Hematopoietic multipotent progenitor cell treated with erythropoietin and hydrocortisone succinate and interleukin-3 and kit ligand, for 15 days (in vitro differentiated cells): Measurements from ENCODE around the gene RPS26.
"Not testable (repeated sequence)": the region's sequence is repeated elsewhere in the genome, so short reads cannot be mapped to it uniquely, and the experiment has no call there.

Source experiments
- DNase-seq: peaks from one replicate; pipeline ENCODE4 v3.0.0-alpha.2; 2015; ENCODE audit warnings: low spot score

The RPS26 gene

GRCh38 chr12:56041552-56042429, at the start of gene RPS26:
Gene RPS26, plus strand, starts transcription at chr12:56041918. Its CDS starts 249 bp downstream, at chr12:56042167.
- DNase-seq, result peak; percentile 90

DNA sequence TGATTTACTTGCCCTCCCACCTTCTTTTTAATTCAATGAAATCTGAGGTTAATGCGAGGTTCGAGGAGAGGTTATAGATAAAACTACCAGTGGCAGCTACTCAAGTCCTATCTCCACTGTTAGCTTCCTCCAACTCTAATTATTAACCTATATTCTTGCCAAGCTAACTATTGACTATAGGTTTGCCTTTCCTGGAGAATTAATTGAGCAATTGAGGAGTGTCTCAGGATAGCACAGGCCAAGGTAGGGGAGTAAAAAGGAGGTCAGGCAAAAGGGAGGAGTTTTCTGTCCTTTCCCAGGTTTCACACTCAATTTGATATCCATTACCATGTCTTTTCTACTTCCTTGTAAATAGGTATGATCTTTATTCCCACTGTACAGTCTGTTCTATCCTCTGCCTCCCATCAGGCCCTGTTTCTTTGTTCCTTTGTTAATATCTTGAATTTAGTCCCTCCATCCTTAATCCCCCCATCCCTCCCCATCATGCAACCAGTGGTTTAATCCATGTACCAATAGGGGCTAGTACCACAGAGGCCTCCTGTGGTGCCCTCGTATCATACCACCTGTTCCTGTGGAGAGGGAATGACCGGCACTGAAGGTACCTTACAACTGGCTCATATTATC, 48.4 kb upstream of the RPS26 start:
- DNase-seq, result no peak

DNA sequence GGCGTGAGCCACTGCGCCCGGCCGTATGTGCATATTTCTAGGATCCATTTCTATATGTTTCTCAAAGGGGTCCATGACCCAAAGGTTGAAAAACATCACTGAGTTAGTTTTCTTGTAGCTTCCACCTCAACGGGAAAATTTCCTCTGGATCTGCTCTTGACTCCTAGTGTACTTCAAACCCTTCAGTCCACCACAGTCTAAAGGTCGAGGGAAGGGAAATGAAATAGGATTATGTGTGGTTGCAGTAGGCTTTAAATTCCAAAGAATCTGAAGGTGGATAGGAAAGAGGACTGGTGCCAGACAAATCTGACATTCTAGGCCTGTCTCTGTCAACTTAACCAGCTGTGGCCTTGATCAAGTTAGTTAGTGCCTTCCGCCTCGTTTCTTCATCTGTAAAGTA, 46.4 kb upstream of the RPS26 start:
- no peak for DNase-seq

DNA sequence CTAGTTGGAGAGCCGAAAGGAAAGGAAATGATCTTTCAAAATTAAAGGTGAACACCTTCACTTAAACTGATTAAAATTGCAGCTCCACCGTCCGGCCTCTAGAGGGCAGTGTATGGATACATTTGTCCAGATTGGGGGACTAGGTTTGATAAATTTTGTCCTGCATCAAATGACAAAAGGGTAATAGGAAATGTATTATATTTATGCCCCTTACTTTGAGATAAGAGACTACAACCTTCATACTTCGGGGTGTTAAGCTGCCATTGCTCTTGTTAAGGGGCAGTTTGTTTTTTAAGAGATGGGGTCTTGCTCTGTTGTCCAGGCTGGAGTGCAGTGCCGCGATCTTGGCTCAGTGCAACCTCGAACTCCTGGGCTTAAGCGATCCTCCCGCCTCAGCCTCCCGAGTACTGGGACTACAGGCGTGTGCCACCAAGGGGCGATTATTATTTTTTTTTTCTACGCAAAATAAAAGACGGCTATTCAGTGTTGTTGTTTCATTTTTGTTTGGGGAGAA, 45.5 kb upstream of the RPS26 start:
- DNase-seq, result peak; percentile 82

DNA sequence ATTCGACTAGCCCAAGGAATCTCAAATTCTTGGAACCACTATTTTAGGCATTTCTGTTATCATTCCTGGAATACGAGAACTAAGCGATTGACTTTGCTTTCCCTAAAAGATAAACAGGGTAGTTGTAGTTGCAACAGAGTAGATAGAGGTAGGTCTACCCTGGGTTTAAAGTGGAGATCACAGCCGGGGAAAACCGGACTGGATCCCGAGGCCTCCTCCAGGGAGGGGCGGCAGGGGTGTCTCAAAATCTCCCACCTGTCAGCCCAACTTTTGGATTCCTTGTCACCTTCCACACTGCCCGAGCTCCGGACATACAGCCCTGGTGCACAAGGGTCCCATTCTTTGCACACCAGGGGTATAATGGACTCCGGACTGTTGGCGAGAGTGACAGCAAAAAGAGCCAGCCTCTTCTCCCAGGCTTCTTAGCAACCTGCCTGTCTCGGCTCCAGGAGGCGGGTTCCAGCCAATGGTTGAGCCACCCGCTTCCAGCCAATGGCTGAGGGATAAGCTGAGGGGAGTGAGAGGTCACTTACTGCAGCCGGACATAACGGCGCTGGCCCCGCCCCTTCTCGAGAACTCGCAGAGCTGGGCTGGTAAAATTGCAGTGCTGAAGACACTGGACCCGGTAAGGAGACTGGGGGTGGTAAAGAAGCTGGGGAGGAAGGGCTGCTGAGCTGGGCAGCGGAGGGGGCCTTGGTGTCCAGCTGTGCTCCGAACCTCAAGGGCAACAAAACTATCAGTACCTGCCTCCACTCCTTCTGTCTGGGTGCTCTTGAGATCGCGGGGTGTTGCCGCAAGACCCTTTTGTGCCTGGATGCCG, 44.8 kb upstream of the RPS26 start, which contains the start of gene SUOX:
SUOX (plus strand) TSS at position 562 of the 820 bp plus-strand sequence. CDS start 4,946 bp downstream, outside the sequence.
- DNase-seq, result peak; percentile 64

- no peak for DNase-seq
Measured at GRCh38 chr12:55997535-55997859, 44.2 kb upstream of the RPS26 start.

GRCh38 chr12:55999522-55999921, 42.2 kb upstream of the RPS26 start:
- DNase-seq, result not testable (repeated sequence)

DNA sequence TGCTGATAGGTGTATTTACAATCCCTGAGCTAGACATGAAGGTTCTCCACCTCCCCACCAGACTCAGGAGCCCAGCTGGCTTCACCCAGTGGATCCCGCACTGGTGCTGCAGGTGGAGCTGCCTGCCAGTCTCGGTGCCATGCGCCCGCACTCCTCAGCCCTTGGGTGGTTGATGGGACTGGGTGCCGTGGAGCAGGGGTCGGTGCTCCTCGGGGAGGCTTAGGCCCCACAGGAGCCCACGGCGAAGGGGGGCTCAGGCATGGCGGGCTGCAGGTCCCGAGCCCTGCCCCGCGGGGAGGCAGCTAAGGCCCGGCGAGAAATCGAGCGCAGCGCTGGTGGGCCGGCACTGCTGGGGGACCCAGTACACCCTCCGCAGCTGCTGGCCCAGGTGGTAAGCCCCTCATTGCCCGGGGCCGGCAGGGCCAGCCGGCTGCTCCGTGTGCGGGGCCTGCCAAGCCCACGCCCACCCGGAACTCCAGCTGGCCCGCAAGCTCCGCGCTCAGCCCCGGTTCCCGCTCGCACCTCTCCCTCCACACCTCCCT, 41.6 kb upstream of the RPS26 start:
- not testable (repeated sequence) for DNase-seq

DNA sequence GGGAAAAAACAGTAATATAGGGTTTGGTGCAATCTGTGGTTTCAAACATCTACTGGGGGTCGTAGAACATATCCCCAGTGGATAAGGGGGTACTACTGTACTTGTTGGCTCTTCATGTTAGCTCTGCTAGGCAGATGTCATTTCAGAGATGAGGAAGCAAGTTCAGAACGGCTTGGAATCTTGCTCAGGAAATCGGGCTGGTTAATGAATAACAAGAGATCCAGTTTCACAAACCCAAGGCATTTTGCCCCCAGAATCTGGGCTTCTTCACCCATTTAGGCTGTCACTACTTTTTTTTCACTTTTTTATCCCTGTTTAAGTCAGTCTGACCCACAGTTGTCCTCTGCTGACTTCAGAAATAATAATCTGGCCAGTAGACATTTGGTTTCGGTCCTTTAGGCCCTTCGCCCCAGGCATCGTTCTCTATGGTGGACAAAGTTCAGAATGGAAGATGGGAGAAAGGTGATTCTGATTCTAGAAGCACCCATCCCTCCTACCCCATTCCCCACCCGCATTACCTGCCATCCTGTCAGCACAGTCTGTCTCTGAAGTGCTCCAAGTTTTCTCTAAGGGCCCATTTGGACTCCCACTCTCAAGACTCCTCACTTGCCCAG, 40.1 kb upstream of the RPS26 start:
- no peak for DNase-seq

- not testable (repeated sequence) for DNase-seq
Measured at GRCh38 chr12:56003376-56003775, 38.3 kb upstream of the RPS26 start.

- DNase-seq, result no peak
Measured at GRCh38 chr12:56004211-56004610, 37.5 kb upstream of the RPS26 start.

- peak; percentile 44 for DNase-seq
Measured at GRCh38 chr12:56007564-56008559, 33.9 kb upstream of the RPS26 start.

DNA sequence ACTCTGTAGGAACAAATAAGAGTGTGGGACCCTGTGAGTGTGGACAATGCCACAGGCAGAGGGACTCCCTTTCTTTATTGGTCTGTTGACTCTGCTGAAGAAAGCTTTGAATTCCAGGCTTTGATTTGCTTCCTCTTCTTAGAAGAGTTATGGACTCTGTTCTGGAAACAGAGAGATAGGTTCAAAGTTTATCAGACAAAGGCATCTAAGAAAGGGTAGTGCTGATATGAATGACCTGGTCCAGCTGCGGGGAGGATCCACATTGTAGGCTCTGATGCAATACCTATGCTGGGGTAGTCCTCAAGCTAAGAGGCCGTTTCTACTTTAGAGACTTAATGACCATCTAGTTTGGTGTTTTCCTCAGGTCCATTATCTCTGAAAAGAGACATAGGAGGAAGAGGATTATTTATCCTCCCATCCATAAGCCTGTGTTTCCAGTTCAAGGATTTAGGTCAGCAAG, 31.6 kb upstream of the RPS26 start:
- no peak for DNase-seq

- no peak for DNase-seq
Measured at GRCh38 chr12:56011509-56012090, 30.1 kb upstream of the RPS26 start.

DNA sequence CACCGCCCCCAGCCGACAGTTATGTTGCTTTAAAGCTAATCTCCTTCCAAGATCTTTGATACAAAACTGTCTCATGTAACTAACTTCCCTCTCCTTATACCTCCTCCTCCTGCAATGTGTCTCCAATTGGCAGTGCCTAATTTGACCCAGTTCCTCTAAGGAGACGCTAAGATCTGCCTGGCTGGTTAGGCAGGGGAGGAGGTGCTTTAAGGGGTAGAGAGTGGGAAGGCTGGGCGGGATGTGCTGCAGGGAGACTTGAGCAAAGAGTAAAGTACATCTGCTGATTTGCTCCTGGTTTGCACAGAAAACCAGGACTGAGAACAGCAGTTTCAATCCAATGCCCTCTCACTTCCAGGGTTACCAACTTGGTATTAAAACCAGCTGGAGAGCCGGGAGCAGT, 28.2 kb upstream of the RPS26 start:
- no peak for DNase-seq

- DNase-seq, result no peak
Measured at GRCh38 chr12:56014205-56014604, 27.5 kb upstream of the RPS26 start.

DNA sequence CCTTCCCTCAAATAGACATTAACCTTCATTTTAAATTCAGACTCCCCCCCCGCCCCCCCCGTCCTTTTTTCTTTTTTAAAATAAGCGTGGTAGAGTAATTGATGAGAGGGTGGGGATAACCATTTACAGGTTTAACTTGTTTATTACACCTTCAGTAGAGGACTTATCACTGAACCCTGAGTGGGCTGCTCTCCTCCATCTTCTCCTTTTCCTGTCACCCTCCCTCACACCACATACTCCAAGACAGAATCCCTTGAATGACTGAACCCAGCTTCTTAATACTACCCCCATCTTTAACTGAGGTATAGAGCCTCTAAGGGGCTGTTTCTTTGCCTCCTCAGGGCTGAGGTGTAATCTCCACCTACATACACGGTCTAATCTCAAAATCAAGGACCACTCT, 24.5 kb upstream of the RPS26 start:
- DNase-seq, result no peak

- no peak for DNase-seq
Measured at GRCh38 chr12:56018356-56018755, 23.4 kb upstream of the RPS26 start.

DNA sequence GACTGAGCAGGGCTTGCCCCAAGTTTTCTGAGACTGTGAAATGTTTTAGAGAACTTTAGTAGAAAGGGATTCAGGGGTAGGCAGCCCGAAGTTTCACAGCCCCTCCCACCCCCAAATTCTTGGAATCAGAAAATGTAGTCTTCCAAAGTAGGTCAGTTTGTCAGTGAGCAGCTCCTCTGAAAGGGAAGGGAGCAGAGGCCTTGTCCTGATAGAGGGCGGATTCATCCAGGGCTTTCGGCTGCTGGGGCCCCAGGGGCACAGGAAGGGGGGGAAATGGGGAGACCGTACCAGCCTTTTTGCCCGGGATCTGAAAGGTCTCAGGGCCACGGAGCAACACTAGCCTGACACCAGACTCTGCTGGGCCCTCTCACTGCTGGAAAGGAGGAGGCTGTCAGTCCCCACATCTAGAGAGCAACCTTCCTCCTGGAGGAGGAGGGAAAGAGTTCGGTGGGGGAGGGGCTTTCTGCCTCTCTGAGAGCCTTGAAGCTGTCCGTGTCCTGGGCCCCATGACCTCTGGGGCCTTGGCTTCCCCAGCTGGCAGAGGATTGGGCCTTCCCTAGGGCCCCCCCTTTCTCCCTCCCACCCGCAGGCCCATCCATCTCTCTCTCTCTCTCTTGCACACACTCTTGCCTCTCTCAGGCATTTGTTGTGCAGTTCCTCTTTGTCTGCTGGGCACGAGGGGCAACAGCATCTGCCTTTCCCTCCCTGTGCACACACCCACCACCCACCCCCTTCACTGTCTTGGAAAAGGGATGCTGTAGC, 21.1 kb upstream of the RPS26 start, which contains the start of gene IKZF4:
IKZF4 (plus strand) TSS at position 621 of the 762 bp plus-strand sequence. CDS start 451 bp downstream, outside the sequence.
- DNase-seq, result peak; percentile 15
